WTC11 (cell line): ENCODE measurements around the gene MGST3. TPM values are rescaled to one million over a fixed set of nuclear protein-coding genes. Genes with fewer than 3 reads are reported as not detected.

Source experiments
- ATAC-seq: fragments of 200-7000 bp; cut with Tn5 transposase; 2 replicates; pipeline ENCODE4 v1.10.0; 2021; ENCODE audit warnings: mild to moderate bottlenecking, moderate library complexity
- CTCF ChIA-PET: fragments of 300-600 bp; sonication (Branson Sonifier 250); formaldehyde crosslinking; loops from one replicate; lab custom pipeline; 2021; ENCODE audit warnings: antibody characterized with exemption; lab: Charles Lee
- POLR2A ChIA-PET: fragments of 350-600 bp; sonication (Branson Sonifier 250); formaldehyde crosslinking; loops from one replicate; lab custom pipeline; 2021; ENCODE audit warnings: antibody characterized with exemption; lab: Charles Lee
- DNase-seq: peaks from one replicate; pipeline ENCODE4 v3.0.0; 2021; ENCODE audit warnings: low spot score
- H3K27ac Mint-ChIP-seq: 2 replicates; pipeline ENCODE4 v1.8.0; 2021; ENCODE audit warnings: mixed read lengths
- H3K27me3 Mint-ChIP-seq: 2 replicates; pipeline ENCODE4 v1.8.0; 2021; ENCODE audit warnings: low read depth, mild to moderate bottlenecking, moderate library complexity, mixed read lengths
- H3K36me3 Mint-ChIP-seq: 2 replicates; pipeline ENCODE4 v1.8.0; 2021; ENCODE audit warnings: mixed read lengths
- H3K4me1 Mint-ChIP-seq: 2 replicates; pipeline ENCODE4 v1.8.0; 2022; ENCODE audit warnings: mixed read lengths
- H3K4me3 Mint-ChIP-seq: 2 replicates; pipeline ENCODE4 v1.8.0; 2021; ENCODE audit warnings: mild to moderate bottlenecking, moderate library complexity, mixed read lengths
- H3K9me3 Mint-ChIP-seq: 2 replicates; pipeline ENCODE4 v1.8.0; 2021; ENCODE audit warnings: mixed read lengths
- ATF1 ChIP-seq: sonication (generic); formaldehyde crosslinking; IDR thresholded peaks from 2 replicates; pipeline ENCODE4 v1.8.1; 2023; ENCODE audit warnings: mild to moderate bottlenecking, moderate library complexity, missing genetic modification reagents
- ATF2 ChIP-seq: sonication (generic); formaldehyde crosslinking; IDR thresholded peaks from 2 replicates; pipeline ENCODE4 v1.8.1; 2022; ENCODE audit warnings: low read depth, missing genetic modification reagents, borderline replicate concordance
- CREB1 ChIP-seq: sonication (generic); formaldehyde crosslinking; IDR thresholded peaks from 2 replicates; pipeline ENCODE4 v1.8.0; 2023; ENCODE audit warnings: mild to moderate bottlenecking, missing genetic modification reagents
- CREM ChIP-seq: sonication (generic); formaldehyde crosslinking; IDR thresholded peaks from 2 replicates; pipeline ENCODE4 v1.8.1; 2022; ENCODE audit warnings: mild to moderate bottlenecking, missing genetic modification reagents, moderate library complexity
- E2F5 ChIP-seq: sonication (generic); formaldehyde crosslinking; IDR thresholded peaks from 2 replicates; pipeline ENCODE4 v1.8.1; 2022; ENCODE audit warnings: mild to moderate bottlenecking, moderate library complexity, missing genetic modification reagents
- GTF2I ChIP-seq: fragments of 250-450 bp; sonication (Bioruptor Pico); conservative IDR thresholded peaks from 2 replicates; pipeline ENCODE4 v1.4.0; 2021; ENCODE audit warnings: mild to moderate bottlenecking
- JAZF1 ChIP-seq: fragments of 250-450 bp; sonication (Bioruptor Pico); IDR thresholded peaks from 2 replicates; pipeline ENCODE4 v1.9.0; 2021; ENCODE audit warnings: moderate library complexity, mild to moderate bottlenecking, inconsistent platforms
- JUN ChIP-seq: sonication (generic); formaldehyde crosslinking; IDR thresholded peaks from 2 replicates; pipeline ENCODE4 v1.8.0; 2023; ENCODE audit warnings: mild to moderate bottlenecking, missing genetic modification reagents
- KAT7 ChIP-seq: sonication (generic); formaldehyde crosslinking; IDR thresholded peaks from 2 replicates; pipeline ENCODE4 v1.8.1; 2023; ENCODE audit warnings: missing genetic modification reagents, mild to moderate bottlenecking, borderline replicate concordance
- NFATC4 ChIP-seq: fragments of 250-450 bp; sonication (Bioruptor Pico); IDR thresholded peaks from 2 replicates; pipeline ENCODE4 v1.9.0; 2021; ENCODE audit warnings: mild to moderate bottlenecking
- NR1H2 ChIP-seq: sonication (generic); formaldehyde crosslinking; IDR thresholded peaks from 2 replicates; pipeline ENCODE4 v1.9.0; 2021; ENCODE audit warnings: mild to moderate bottlenecking, moderate library complexity, missing genetic modification reagents
- NR2C2 ChIP-seq: sonication (generic); formaldehyde crosslinking; IDR thresholded peaks from 2 replicates; pipeline ENCODE4 v1.8.0; 2022; ENCODE audit warnings: mild to moderate bottlenecking, missing genetic modification reagents
- OVOL2 ChIP-seq: fragments of 250-450 bp; sonication (Bioruptor Pico); IDR thresholded peaks from 2 replicates; pipeline ENCODE4 v1.9.0; 2021; ENCODE audit warnings: mild to moderate bottlenecking, borderline replicate concordance
- SP1 ChIP-seq: sonication (generic); formaldehyde crosslinking; conservative IDR thresholded peaks from 2 replicates; pipeline ENCODE4 v1.8.1; 2022; ENCODE audit warnings: missing genetic modification reagents
- TEAD4 ChIP-seq: sonication (generic); formaldehyde crosslinking; IDR thresholded peaks from 2 replicates; pipeline ENCODE4 v1.8.0; 2022; ENCODE audit warnings: mild to moderate bottlenecking, missing genetic modification reagents
- ZNF396 ChIP-seq: fragments of 250-450 bp; sonication (Bioruptor Pico); IDR thresholded peaks from 2 replicates; pipeline ENCODE4 v1.8.0; 2021; ENCODE audit warnings: mild to moderate bottlenecking, moderate library complexity, borderline replicate concordance
- ZSCAN18 ChIP-seq: fragments of 250-450 bp; sonication (Bioruptor Pico); IDR thresholded peaks from 2 replicates; pipeline ENCODE4 v2.1.2; 2022; ENCODE audit warnings: mild to moderate bottlenecking, moderate library complexity
- total RNA-seq: library from RNA; stranded (reverse); gene quantifications from 3 replicates; pipeline ENCODE4 v1.2.3, GENCODE V29; 2021
- TF ChIP-seq, protein P1 (sequence below): fragments of 250-450 bp; sonication (Bioruptor Pico); IDR thresholded peaks from 2 replicates; pipeline ENCODE4 v1.9.0; 2021; ENCODE audit warnings: mild to moderate bottlenecking
- TF ChIP-seq, protein P2 (sequence below): sonication (generic); formaldehyde crosslinking; IDR thresholded peaks from 2 replicates; pipeline ENCODE4 v1.8.0; 2022; ENCODE audit warnings: missing genetic modification reagents
- TF ChIP-seq, protein P3 (sequence below): sonication (generic); formaldehyde crosslinking; IDR thresholded peaks from 2 replicates; pipeline ENCODE4 v1.8.0; 2022; ENCODE audit warnings: mild to moderate bottlenecking, missing genetic modification reagents
- TF ChIP-seq, protein P4 (sequence below): sonication (generic); formaldehyde crosslinking; IDR thresholded peaks from 2 replicates; pipeline ENCODE4 v1.8.1; 2023; ENCODE audit warnings: mild to moderate bottlenecking, missing genetic modification reagents, moderate library complexity

The MGST3 gene
- total RNA-seq, 1 experiment from 2014 or later: 137 TPM

GRCh38 chr1:165674599-165674998 is 43.6 kb downstream of the MGST3 start:
- H3K27ac Mint-ChIP-seq: no peak overlapping the region
- H3K36me3 Mint-ChIP-seq: peaks cover 65% of the 10 kb centered on the region
- peaks cover 9% of the 10 kb centered on the region; the same call in 1 of the 2 replicates for H3K9me3 Mint-ChIP-seq
- H3K4me1 Mint-ChIP-seq: no peaks in the 10 kb centered on the region
- POLR2A ChIA-PET: no interaction called here
- no peak overlapping the region for H3K4me3 Mint-ChIP-seq
- ATAC-seq (no peak), DNase-seq (no peak)
- CTCF ChIA-PET: interaction anchor here (0.7 kb wide), 2 partner anchors 149 to 250 kb away, joined by 3 to 4 read pairs; no protein-coding TSS in a partner anchor
- TF ChIP-seq, protein P1, sequence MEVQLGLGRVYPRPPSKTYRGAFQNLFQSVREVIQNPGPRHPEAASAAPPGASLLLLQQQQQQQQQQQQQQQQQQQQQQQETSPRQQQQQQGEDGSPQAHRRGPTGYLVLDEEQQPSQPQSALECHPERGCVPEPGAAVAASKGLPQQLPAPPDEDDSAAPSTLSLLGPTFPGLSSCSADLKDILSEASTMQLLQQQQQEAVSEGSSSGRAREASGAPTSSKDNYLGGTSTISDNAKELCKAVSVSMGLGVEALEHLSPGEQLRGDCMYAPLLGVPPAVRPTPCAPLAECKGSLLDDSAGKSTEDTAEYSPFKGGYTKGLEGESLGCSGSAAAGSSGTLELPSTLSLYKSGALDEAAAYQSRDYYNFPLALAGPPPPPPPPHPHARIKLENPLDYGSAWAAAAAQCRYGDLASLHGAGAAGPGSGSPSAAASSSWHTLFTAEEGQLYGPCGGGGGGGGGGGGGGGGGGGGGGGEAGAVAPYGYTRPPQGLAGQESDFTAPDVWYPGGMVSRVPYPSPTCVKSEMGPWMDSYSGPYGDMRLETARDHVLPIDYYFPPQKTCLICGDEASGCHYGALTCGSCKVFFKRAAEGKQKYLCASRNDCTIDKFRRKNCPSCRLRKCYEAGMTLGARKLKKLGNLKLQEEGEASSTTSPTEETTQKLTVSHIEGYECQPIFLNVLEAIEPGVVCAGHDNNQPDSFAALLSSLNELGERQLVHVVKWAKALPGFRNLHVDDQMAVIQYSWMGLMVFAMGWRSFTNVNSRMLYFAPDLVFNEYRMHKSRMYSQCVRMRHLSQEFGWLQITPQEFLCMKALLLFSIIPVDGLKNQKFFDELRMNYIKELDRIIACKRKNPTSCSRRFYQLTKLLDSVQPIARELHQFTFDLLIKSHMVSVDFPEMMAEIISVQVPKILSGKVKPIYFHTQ (CRISPR knock-in tag): no peak
- TF ChIP-seq SP1 (CRISPR knock-in tag): no peak
- no peak for TF ChIP-seq E2F5 (CRISPR knock-in tag)
- TF ChIP-seq GTF2I (CRISPR knock-in tag): no peak
- TF ChIP-seq, protein P2, sequence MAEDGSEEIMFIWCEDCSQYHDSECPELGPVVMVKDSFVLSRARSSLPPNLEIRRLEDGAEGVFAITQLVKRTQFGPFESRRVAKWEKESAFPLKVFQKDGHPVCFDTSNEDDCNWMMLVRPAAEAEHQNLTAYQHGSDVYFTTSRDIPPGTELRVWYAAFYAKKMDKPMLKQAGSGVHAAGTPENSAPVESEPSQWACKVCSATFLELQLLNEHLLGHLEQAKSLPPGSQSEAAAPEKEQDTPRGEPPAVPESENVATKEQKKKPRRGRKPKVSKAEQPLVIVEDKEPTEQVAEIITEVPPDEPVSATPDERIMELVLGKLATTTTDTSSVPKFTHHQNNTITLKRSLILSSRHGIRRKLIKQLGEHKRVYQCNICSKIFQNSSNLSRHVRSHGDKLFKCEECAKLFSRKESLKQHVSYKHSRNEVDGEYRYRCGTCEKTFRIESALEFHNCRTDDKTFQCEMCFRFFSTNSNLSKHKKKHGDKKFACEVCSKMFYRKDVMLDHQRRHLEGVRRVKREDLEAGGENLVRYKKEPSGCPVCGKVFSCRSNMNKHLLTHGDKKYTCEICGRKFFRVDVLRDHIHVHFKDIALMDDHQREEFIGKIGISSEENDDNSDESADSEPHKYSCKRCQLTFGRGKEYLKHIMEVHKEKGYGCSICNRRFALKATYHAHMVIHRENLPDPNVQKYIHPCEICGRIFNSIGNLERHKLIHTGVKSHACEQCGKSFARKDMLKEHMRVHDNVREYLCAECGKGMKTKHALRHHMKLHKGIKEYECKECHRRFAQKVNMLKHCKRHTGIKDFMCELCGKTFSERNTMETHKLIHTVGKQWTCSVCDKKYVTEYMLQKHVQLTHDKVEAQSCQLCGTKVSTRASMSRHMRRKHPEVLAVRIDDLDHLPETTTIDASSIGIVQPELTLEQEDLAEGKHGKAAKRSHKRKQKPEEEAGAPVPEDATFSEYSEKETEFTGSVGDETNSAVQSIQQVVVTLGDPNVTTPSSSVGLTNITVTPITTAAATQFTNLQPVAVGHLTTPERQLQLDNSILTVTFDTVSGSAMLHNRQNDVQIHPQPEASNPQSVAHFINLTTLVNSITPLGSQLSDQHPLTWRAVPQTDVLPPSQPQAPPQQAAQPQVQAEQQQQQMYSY (CRISPR knock-in tag): no peak
- TF ChIP-seq ZNF396: no peak
- TF ChIP-seq OVOL2: no peak
- TF ChIP-seq ATF1 (CRISPR knock-in tag): no peak
- no peak for TF ChIP-seq CREM
- TF ChIP-seq ATF2 (CRISPR knock-in tag): no peak
- no peak for TF ChIP-seq NR2C2 (CRISPR knock-in tag)
- H3K27me3 Mint-ChIP-seq: no peaks in the 10 kb centered on the region

DNA sequence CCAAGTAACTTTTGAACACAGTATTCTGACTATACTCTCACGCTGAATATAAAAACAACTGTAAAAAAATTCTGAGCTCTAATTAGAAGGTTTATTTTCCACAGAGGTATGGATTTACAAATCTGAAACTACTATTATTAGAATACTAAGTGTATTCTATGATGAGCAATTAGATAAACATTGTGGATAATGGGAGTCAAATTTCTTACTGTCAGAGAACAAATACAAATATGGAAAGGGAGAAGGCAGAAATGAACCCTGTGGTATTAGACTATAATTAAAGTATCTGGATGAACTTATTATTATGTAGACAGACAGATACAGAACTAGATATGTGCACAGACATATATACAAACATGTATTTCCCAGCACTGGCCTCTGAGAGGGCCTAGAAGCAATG is 44.8 kb downstream of the MGST3 start:
- peaks cover 9% of the 10 kb centered on the region; the same call in 1 of the 2 replicates for H3K9me3 Mint-ChIP-seq
- no peaks in the 10 kb centered on the region for H3K27me3 Mint-ChIP-seq
- no peaks in the 10 kb centered on the region for H3K4me1 Mint-ChIP-seq
- DNase-seq: no peak
- no peak for TF ChIP-seq CREB1 (CRISPR knock-in tag)
- no peak overlapping the region for H3K27ac Mint-ChIP-seq
- POLR2A ChIA-PET: no interaction called here
- CTCF ChIA-PET: no interaction called here
- H3K4me3 Mint-ChIP-seq: no peak overlapping the region
- H3K36me3 Mint-ChIP-seq: peaks cover 65% of the 10 kb centered on the region
- ATAC-seq: no peak

DNA sequence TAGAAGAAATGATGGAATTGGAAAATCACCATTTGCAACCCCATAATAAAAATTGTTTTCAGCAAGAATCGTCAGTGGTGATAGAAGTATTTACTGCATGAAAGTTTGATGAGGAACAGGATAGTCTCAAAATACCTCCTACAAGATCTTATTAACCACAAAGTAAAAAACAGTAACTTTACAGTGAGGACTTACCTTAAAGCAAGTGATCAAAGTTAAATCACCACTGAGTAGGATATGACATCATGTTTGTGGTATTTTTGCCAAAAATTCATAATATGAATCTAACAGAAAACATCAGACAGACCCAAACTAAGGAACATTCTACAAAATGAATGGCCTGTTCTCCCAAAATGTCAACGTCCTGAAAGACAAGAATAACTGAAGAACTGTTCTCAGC is 47.5 kb downstream of the MGST3 start:
- Mint-ChIP-seq H3K27me3 (no peaks in the 10 kb centered on the region), H3K4me3 (no peak overlapping the region), H3K9me3 (peaks cover 9% of the 10 kb centered on the region; the same call in 1 of the 2 replicates), H3K4me1 (no peaks in the 10 kb centered on the region), H3K36me3 (peaks cover 62% of the 10 kb centered on the region), H3K27ac (no peak overlapping the region)
- DNase-seq (no peak), ATAC-seq (no peak)
- CTCF ChIA-PET: interaction anchor here (0.6 to 1.5 kb wide), 2 partner anchors 76 to 1613 kb away, joined by 4 to 5 read pairs; no protein-coding TSS in a partner anchor
- POLR2A ChIA-PET: no interaction called here
- no peak for TF ChIP-seq JAZF1 (CRISPR knock-in tag)
- no peak for TF ChIP-seq NR1H2 (CRISPR knock-in tag)
- no peak for TF ChIP-seq OVOL2
- TF ChIP-seq KAT7 (CRISPR knock-in tag): no peak
- no peak for TF ChIP-seq TEAD4 (CRISPR knock-in tag)
- TF ChIP-seq GTF2I (CRISPR knock-in tag): no peak
- TF ChIP-seq, protein P3, sequence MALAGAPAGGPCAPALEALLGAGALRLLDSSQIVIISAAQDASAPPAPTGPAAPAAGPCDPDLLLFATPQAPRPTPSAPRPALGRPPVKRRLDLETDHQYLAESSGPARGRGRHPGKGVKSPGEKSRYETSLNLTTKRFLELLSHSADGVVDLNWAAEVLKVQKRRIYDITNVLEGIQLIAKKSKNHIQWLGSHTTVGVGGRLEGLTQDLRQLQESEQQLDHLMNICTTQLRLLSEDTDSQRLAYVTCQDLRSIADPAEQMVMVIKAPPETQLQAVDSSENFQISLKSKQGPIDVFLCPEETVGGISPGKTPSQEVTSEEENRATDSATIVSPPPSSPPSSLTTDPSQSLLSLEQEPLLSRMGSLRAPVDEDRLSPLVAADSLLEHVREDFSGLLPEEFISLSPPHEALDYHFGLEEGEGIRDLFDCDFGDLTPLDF (CRISPR knock-in tag): no peak
- no peak for TF ChIP-seq JUN
- TF ChIP-seq ZSCAN18: no peak
- no peak for TF ChIP-seq NFATC4
- TF ChIP-seq, protein P4, sequence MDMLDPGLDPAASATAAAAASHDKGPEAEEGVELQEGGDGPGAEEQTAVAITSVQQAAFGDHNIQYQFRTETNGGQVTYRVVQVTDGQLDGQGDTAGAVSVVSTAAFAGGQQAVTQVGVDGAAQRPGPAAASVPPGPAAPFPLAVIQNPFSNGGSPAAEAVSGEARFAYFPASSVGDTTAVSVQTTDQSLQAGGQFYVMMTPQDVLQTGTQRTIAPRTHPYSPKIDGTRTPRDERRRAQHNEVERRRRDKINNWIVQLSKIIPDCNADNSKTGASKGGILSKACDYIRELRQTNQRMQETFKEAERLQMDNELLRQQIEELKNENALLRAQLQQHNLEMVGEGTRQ: no peak
